ENCODE results near the gene SNRK.

SNRK gene

GRCh38 chr3:43268636-43269035 lies 17.7 kb upstream of the SNRK start:
- no peaks in the 10 kb centered on the region for H3K36me3 ChIP-seq (ENCODE audit: insufficient read depth, insufficient read length, low read length)
- no peak overlapping the region for H3K9ac ChIP-seq (ENCODE audit: insufficient read length, low read depth)
- H3K9me3 ChIP-seq (ENCODE audit: insufficient read depth, low read length): no peaks in the 10 kb centered on the region
- DNase-seq (ENCODE audit: low read depth, low spot score): no peak
- no peaks in the 10 kb centered on the region for H3K4me1 ChIP-seq (ENCODE audit: insufficient read depth, insufficient read length)
- TF ChIP-seq ZNF274 (IDR thresholded peaks at IDR 0.05; ENCODE audit: low read depth, low read length) (no peak), YY1 (IDR thresholded peaks at IDR 0.05; ENCODE audit: insufficient read depth, insufficient read length) (no peak), SUZ12 (IDR thresholded peaks at IDR 0.05; ENCODE audit: extremely low read depth, insufficient read depth, insufficient read length) (no peak)
- H3K4me3 ChIP-seq (ENCODE audit: insufficient read length, low read depth): no peak overlapping the region
- H3K27me3 ChIP-seq (ENCODE audit: insufficient read depth, insufficient read length): no peaks in the 10 kb centered on the region

GRCh38 chr3:43270078-43270477 lies 16.3 kb upstream of the SNRK start:
- Histone ChIP-seq H3K36me3 (ENCODE audit: insufficient read depth, insufficient read length, low read length) (no peaks in the 10 kb centered on the region), H3K27me3 (ENCODE audit: insufficient read depth, insufficient read length) (no peaks in the 10 kb centered on the region), H3K9me3 (ENCODE audit: insufficient read depth, low read length) (no peaks in the 10 kb centered on the region), H3K4me1 (ENCODE audit: insufficient read depth, insufficient read length) (no peaks in the 10 kb centered on the region), H3K4me3 (ENCODE audit: insufficient read length, low read depth) (no peak overlapping the region), H3K9ac (ENCODE audit: insufficient read length, low read depth) (no peak overlapping the region)
- no peak for DNase-seq (ENCODE audit: low read depth, low spot score)
- no peak for TF ChIP-seq YY1 (IDR thresholded peaks at IDR 0.05; ENCODE audit: insufficient read depth, insufficient read length)
- TF ChIP-seq ZNF274 (IDR thresholded peaks at IDR 0.05; ENCODE audit: low read depth, low read length): no peak
- TF ChIP-seq SUZ12 (IDR thresholded peaks at IDR 0.05; ENCODE audit: extremely low read depth, insufficient read depth, insufficient read length): no peak

- Histone ChIP-seq H3K4me1 (ENCODE audit: insufficient read depth, insufficient read length) (no peaks in the 10 kb centered on the region), H3K27me3 (ENCODE audit: insufficient read depth, insufficient read length) (no peaks in the 10 kb centered on the region), H3K9ac (ENCODE audit: insufficient read length, low read depth) (no peak overlapping the region), H3K4me3 (ENCODE audit: insufficient read length, low read depth) (no peak overlapping the region), H3K36me3 (ENCODE audit: insufficient read depth, insufficient read length, low read length) (no peaks in the 10 kb centered on the region), H3K9me3 (ENCODE audit: insufficient read depth, low read length) (no peaks in the 10 kb centered on the region)
- no peak for DNase-seq (ENCODE audit: low read depth, low spot score)
- no peak for TF ChIP-seq ZNF274 (IDR thresholded peaks at IDR 0.05; ENCODE audit: low read depth, low read length)
- TF ChIP-seq SUZ12 (IDR thresholded peaks at IDR 0.05; ENCODE audit: extremely low read depth, insufficient read depth, insufficient read length): no peak
- TF ChIP-seq YY1 (IDR thresholded peaks at IDR 0.05; ENCODE audit: insufficient read depth, insufficient read length): no peak
Measured at GRCh38 chr3:43273416-43273815, 12.9 kb upstream of the SNRK start.

GRCh38 chr3:43279082-43279481 lies 7.3 kb upstream of the SNRK start:
- no peaks in the 10 kb centered on the region for H3K9me3 ChIP-seq (ENCODE audit: insufficient read depth, low read length)
- no peak overlapping the region for H3K9ac ChIP-seq (ENCODE audit: insufficient read length, low read depth)
- no peak overlapping the region for H3K4me3 ChIP-seq (ENCODE audit: insufficient read length, low read depth)
- no peak for TF ChIP-seq YY1 (IDR thresholded peaks at IDR 0.05; ENCODE audit: insufficient read depth, insufficient read length)
- TF ChIP-seq SUZ12 (IDR thresholded peaks at IDR 0.05; ENCODE audit: extremely low read depth, insufficient read depth, insufficient read length): no peak
- no peak for TF ChIP-seq ZNF274 (IDR thresholded peaks at IDR 0.05; ENCODE audit: low read depth, low read length)
- no peaks in the 10 kb centered on the region for H3K36me3 ChIP-seq (ENCODE audit: insufficient read depth, insufficient read length, low read length)
- peaks cover 4% of the 10 kb centered on the region for H3K27me3 ChIP-seq (ENCODE audit: insufficient read depth, insufficient read length)
- no peaks in the 10 kb centered on the region for H3K4me1 ChIP-seq (ENCODE audit: insufficient read depth, insufficient read length)
- no peak for DNase-seq (ENCODE audit: low read depth, low spot score)

- no peaks in the 10 kb centered on the region for H3K36me3 ChIP-seq (ENCODE audit: insufficient read depth, insufficient read length, low read length)
Measured at GRCh38 chr3:43279532-43279931, 6.8 kb upstream of the SNRK start.

GRCh38 chr3:43281020-43281419 lies 5.3 kb upstream of the SNRK start:
- no peak for DNase-seq (ENCODE audit: low read depth, low spot score)
- no peak overlapping the region for H3K4me3 ChIP-seq (ENCODE audit: insufficient read length, low read depth)

More at GRCh38 chr3:43279532-43279931, 6.8 kb upstream of the SNRK start:
- H3K4me1 ChIP-seq (ENCODE audit: insufficient read depth, insufficient read length): no peaks in the 10 kb centered on the region
- H3K27me3 ChIP-seq (ENCODE audit: insufficient read depth, insufficient read length): peaks cover 7% of the 10 kb centered on the region
- H3K9ac ChIP-seq (ENCODE audit: insufficient read length, low read depth): no peak overlapping the region
- H3K9me3 ChIP-seq (ENCODE audit: insufficient read depth, low read length): no peaks in the 10 kb centered on the region
- no peak for DNase-seq (ENCODE audit: low read depth, low spot score)
- TF ChIP-seq YY1 (IDR thresholded peaks at IDR 0.05; ENCODE audit: insufficient read depth, insufficient read length) (no peak), ZNF274 (IDR thresholded peaks at IDR 0.05; ENCODE audit: low read depth, low read length) (no peak), SUZ12 (IDR thresholded peaks at IDR 0.05; ENCODE audit: extremely low read depth, insufficient read depth, insufficient read length) (no peak)
- H3K4me3 ChIP-seq (ENCODE audit: insufficient read length, low read depth): no peak overlapping the region

GRCh38 chr3:43284171-43284570 lies 2.2 kb upstream of the SNRK start:
- no peak overlapping the region for H3K9ac ChIP-seq (ENCODE audit: insufficient read length, low read depth)

More at GRCh38 chr3:43281020-43281419, 5.3 kb upstream of the SNRK start:
- TF ChIP-seq SUZ12 (IDR thresholded peaks at IDR 0.05; ENCODE audit: extremely low read depth, insufficient read depth, insufficient read length) (no peak), YY1 (IDR thresholded peaks at IDR 0.05; ENCODE audit: insufficient read depth, insufficient read length) (no peak), ZNF274 (IDR thresholded peaks at IDR 0.05; ENCODE audit: low read depth, low read length) (no peak)
- Histone ChIP-seq H3K9me3 (ENCODE audit: insufficient read depth, low read length) (no peaks in the 10 kb centered on the region), H3K36me3 (ENCODE audit: insufficient read depth, insufficient read length, low read length) (no peaks in the 10 kb centered on the region), H3K4me1 (ENCODE audit: insufficient read depth, insufficient read length) (peaks cover 5% of the 10 kb centered on the region), H3K9ac (ENCODE audit: insufficient read length, low read depth) (no peak overlapping the region), H3K27me3 (ENCODE audit: insufficient read depth, insufficient read length) (peaks cover 20% of the 10 kb centered on the region)

More at GRCh38 chr3:43284171-43284570, 2.2 kb upstream of the SNRK start:
- Histone ChIP-seq H3K9me3 (ENCODE audit: insufficient read depth, low read length) (no peaks in the 10 kb centered on the region), H3K4me3 (ENCODE audit: insufficient read length, low read depth) (no peak overlapping the region), H3K4me1 (ENCODE audit: insufficient read depth, insufficient read length) (peaks cover 5% of the 10 kb centered on the region), H3K36me3 (ENCODE audit: insufficient read depth, insufficient read length, low read length) (peaks cover 3% of the 10 kb centered on the region), H3K27me3 (ENCODE audit: insufficient read depth, insufficient read length) (peaks cover 20% of the 10 kb centered on the region)
- DNase-seq (ENCODE audit: low read depth, low spot score): no peak
- TF ChIP-seq YY1 (IDR thresholded peaks at IDR 0.05; ENCODE audit: insufficient read depth, insufficient read length): no peak
- TF ChIP-seq ZNF274 (IDR thresholded peaks at IDR 0.05; ENCODE audit: low read depth, low read length): no peak
- TF ChIP-seq SUZ12 (IDR thresholded peaks at IDR 0.05; ENCODE audit: extremely low read depth, insufficient read depth, insufficient read length): no peak

All from NT2/D1 (cell line).